Suprapubic skin (tissue), 4 donors: Measurements from ENCODE around the gene KRTAP10-7.

Experiments
- CTCF ChIP-seq, 2 donors: fragments of 200-600 bp in 1 of 2; fragments of 450-650 bp in 1 of 2; sonication (generic) in 1 of 2; IDR thresholded peaks; one replicate each; pipeline ENCODE4 v1.5.1; 2016 to 2019; ENCODE audit warnings: antibody characterized with exemption in 2 of 2, mild to moderate bottlenecking in 1 of 2, moderate library complexity in 1 of 2
- EP300 ChIP-seq: sonication (generic); formaldehyde crosslinking; IDR thresholded peaks from one replicate; pipeline ENCODE4 v1.6.1; 2017; ENCODE audit warnings: antibody characterized with exemption
- POLR2A ChIP-seq, 2 donors: fragments of 450-650 bp; IDR thresholded peaks; one replicate each; pipeline ENCODE4 v1.6.1; 2017; ENCODE audit warnings: antibody characterized with exemption in 2 of 2, mild to moderate bottlenecking in 2 of 2, moderate library complexity in 2 of 2
- POLR2AphosphoS5 ChIP-seq, 3 donors: sonication (generic); formaldehyde crosslinking; IDR thresholded peaks; one replicate each; pipeline ENCODE4 v1.6.1; 2017; ENCODE audit warnings: antibody characterized with exemption in 3 of 3

GRCh38 chr21:44572959-44573583 is 27.3 kb upstream of the KRTAP10-7 start:
- no peak for TF ChIP-seq CTCF (IDR thresholded peaks at IDR 0.05)
- TF ChIP-seq POLR2A (IDR thresholded peaks at IDR 0.05): no peak
- no peak for TF ChIP-seq POLR2AphosphoS5 (IDR thresholded peaks at IDR 0.05)
- no peak for TF ChIP-seq EP300
